ENCODE data around the gene IRF3. TPM values are rescaled to one million over a fixed set of nuclear protein-coding genes. Genes with fewer than 3 reads are reported as not detected.
"Not testable (repeated sequence)": the region's sequence is repeated elsewhere in the genome, so short reads cannot be mapped to it uniquely, and the experiment has no call there.

The IRF3 gene
- total and polyA plus RNA-seq, 8 donors = 60.2 to 93.6 (median 72.5) TPM

- H3K4me1 ChIP-seq = peaks cover 15 to 62% of the 10 kb centered on the region in 2 donors
- peaks cover 0 to 4% of the 10 kb centered on the region in 2 donors for H3K36me3 ChIP-seq
- H3K4me3 ChIP-seq = no peak overlapping the region
- intact Hi-C loops (cut with DNase I) = no loop called here
- TF ChIP-seq CTCF (IDR thresholded peaks at IDR 0.05) = no peak
- no peaks in the 10 kb centered on the region for H3K27me3 ChIP-seq
- H3K9me3 ChIP-seq = no peaks in the 10 kb centered on the region
- H3K27ac ChIP-seq = peak overlapping the region; percentile 55 to 56
- ATAC-seq = no peak
- peak in 1 of 4 donors; percentile 39 for DNase-seq
These were observed 30.0 kb downstream of the IRF3 start for GRCh38 chr19:49635530-49636232.

GRCh38 chr19:49633273-49633672 is 32.4 kb downstream of the IRF3 start:
- H3K27me3 ChIP-seq; DNase-seq; intact Hi-C loops (cut with DNase I); H3K9me3 ChIP-seq; H3K27ac ChIP-seq; H3K4me3 ChIP-seq; ATAC-seq; H3K36me3 ChIP-seq: not testable (repeated sequence)
- peaks cover 6 to 50% of the 10 kb centered on the region in 2 donors for H3K4me1 ChIP-seq

- H3K9me3 ChIP-seq = no peaks in the 10 kb centered on the region
- intact Hi-C loops (cut with DNase I) = no loop called here
- H3K36me3 ChIP-seq = peaks cover 0 to 9% of the 10 kb centered on the region in 2 donors
- H3K27ac ChIP-seq = no peak overlapping the region
- no peaks in the 10 kb centered on the region for H3K27me3 ChIP-seq
- no peak for TF ChIP-seq CTCF (IDR thresholded peaks at IDR 0.05)
- DNase-seq = no peak
- no peak for ATAC-seq
- no peak overlapping the region for H3K4me3 ChIP-seq
- peaks cover 5 to 43% of the 10 kb centered on the region in 2 donors for H3K4me1 ChIP-seq
These were observed 33.1 kb downstream of the IRF3 start for GRCh38 chr19:49632576-49632975.

GRCh38 chr19:49631610-49632192 is 34.0 kb downstream of the IRF3 start:
- Histone ChIP-seq H3K27me3 (no peaks in the 10 kb centered on the region), H3K36me3 (peaks cover 0 to 16% of the 10 kb centered on the region in 2 donors), H3K4me1 (peaks cover 5 to 35% of the 10 kb centered on the region in 2 donors), H3K9me3 (no peaks in the 10 kb centered on the region), H3K27ac (peak overlapping the region in 1 of 2 donors; percentile 18), H3K4me3 (no peak overlapping the region)
- TF ChIP-seq CTCF (IDR thresholded peaks at IDR 0.05) = no peak
- DNase-seq = no peak
- ATAC-seq = no peak
- intact Hi-C loops (cut with DNase I) = no loop called here

- no peak overlapping the region for H3K4me3 ChIP-seq
- no peaks in the 10 kb centered on the region for H3K9me3 ChIP-seq
- no peak for DNase-seq
- peaks cover 0 to 19% of the 10 kb centered on the region in 2 donors for H3K36me3 ChIP-seq
- peaks cover 5 to 29% of the 10 kb centered on the region in 2 donors for H3K4me1 ChIP-seq
- H3K27ac ChIP-seq = peak overlapping the region in 1 of 2 donors; percentile 18
- TF ChIP-seq CTCF (IDR thresholded peaks at IDR 0.05) = no peak
- intact Hi-C loops (cut with DNase I) = no loop called here
- no peak for ATAC-seq
- no peaks in the 10 kb centered on the region for H3K27me3 ChIP-seq
These were observed 34.6 kb downstream of the IRF3 start for GRCh38 chr19:49631014-49631588.
